Body of pancreas (tissue), 4 donors: Measurements from ENCODE around the gene CUL9.

Experiments
- POLR2A ChIP-seq, 3 donors: fragments of 450-650 bp; IDR thresholded peaks; one replicate each; pipeline ENCODE4 v1.6.1; 2016; ENCODE audit warnings: antibody characterized with exemption in 3 of 3, mild to moderate bottlenecking in 2 of 3
- TF ChIP-seq, protein P1 (sequence below), 7 experiments: fragments of 450-650 bp in 4 of 7; fragments of 200-600 bp in 3 of 7; sonication (generic) in 3 of 7; IDR thresholded peaks; one replicate each; pipeline ENCODE4 v1.5.1; 2016 to 2019; ENCODE audit warnings: antibody characterized with exemption in 7 of 7

- TF ChIP-seq, protein P1, sequence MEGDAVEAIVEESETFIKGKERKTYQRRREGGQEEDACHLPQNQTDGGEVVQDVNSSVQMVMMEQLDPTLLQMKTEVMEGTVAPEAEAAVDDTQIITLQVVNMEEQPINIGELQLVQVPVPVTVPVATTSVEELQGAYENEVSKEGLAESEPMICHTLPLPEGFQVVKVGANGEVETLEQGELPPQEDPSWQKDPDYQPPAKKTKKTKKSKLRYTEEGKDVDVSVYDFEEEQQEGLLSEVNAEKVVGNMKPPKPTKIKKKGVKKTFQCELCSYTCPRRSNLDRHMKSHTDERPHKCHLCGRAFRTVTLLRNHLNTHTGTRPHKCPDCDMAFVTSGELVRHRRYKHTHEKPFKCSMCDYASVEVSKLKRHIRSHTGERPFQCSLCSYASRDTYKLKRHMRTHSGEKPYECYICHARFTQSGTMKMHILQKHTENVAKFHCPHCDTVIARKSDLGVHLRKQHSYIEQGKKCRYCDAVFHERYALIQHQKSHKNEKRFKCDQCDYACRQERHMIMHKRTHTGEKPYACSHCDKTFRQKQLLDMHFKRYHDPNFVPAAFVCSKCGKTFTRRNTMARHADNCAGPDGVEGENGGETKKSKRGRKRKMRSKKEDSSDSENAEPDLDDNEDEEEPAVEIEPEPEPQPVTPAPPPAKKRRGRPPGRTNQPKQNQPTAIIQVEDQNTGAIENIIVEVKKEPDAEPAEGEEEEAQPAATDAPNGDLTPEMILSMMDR (IDR thresholded peaks at IDR 0.05), result no peak
- TF ChIP-seq POLR2A (IDR thresholded peaks at IDR 0.05), result no peak
Measured at GRCh38 chr6:43220439-43220951, 38.5 kb downstream of the CUL9 start.
